Right atrium auricular region (tissue), 2 donors: ENCODE data around the gene SCGB1D2. TPM values are rescaled to one million over a fixed set of nuclear protein-coding genes. Genes with fewer than 3 reads are reported as not detected.

Experiments
- DNase-seq: peaks from one replicate; pipeline ENCODE4 v3.0.0-alpha.2; 2019; ENCODE audit warnings: low spot score
- H3K27ac ChIP-seq, 2 donors: fragments of 200-600 bp; sonication (generic); 1 replicate in 1 of 2; 2 replicates in 1 of 2; pipeline ENCODE4 v1.5.1; 2016 to 2019
- H3K27me3 ChIP-seq, 2 donors: fragments of 200-600 bp; sonication (generic); one replicate each; pipeline versions ENCODE4 v1.5.1 to v1.6.0; 2017 to 2019
- H3K36me3 ChIP-seq: fragments of 200-600 bp; sonication (generic); one replicate; pipeline ENCODE4 v1.5.1; 2016
- H3K4me1 ChIP-seq, 2 donors: fragments of 200-600 bp; sonication (generic); one replicate each; pipeline versions ENCODE4 v1.5.1 to v1.6.0; 2017 to 2019
- H3K4me3 ChIP-seq, 2 donors: fragments of 200-600 bp; sonication (generic); 1 replicate in 1 of 2; 2 replicates in 1 of 2; pipeline ENCODE4 v1.5.1; 2017 to 2019; ENCODE audit warnings: mild to moderate bottlenecking in 1 of 2, moderate library complexity in 1 of 2
- H3K9me3 ChIP-seq, 2 donors: fragments of 200-600 bp; sonication (generic); one replicate each; pipeline ENCODE4 v1.5.1; 2019
- total RNA-seq, 2 donors: library from RNA; depleted of rRNA; stranded (reverse); fragments of >200 nt; gene quantifications; one replicate each; pipeline ENCODE4 v1.1.0, GENCODE V29; 2016
- TF ChIP-seq, protein P1 (sequence below), 2 donors: fragments of 200-600 bp; sonication (generic); IDR thresholded peaks; one replicate each; pipeline ENCODE4 v1.5.1; 2019; ENCODE audit warnings: antibody characterized with exemption in 2 of 2

Gene SCGB1D2
- total RNA-seq, 2 donors from 2014 or later: not detected

DNA sequence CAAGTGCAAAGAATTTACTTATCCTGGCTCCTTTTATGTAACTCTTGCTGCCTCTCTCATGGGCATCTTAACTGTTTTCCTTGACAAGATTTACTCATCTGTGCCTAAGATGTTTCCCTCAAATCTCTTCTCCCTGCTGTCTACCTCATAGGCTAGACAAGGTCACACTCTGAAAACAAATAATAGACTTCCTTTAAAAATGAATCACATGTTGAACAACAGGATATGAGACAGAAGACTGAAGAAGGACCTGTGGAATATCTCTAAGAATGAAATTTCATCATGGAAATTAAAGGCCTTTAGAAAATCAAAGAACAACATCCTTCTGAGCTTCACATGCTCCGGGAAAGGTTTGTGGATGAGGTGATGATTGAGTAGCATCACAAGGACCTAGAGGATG lies 22.0 kb downstream of the SCGB1D2 start:
- Histone ChIP-seq H3K9me3 (no peaks in the 10 kb centered on the region), H3K27ac (no peak overlapping the region), H3K27me3 (no peaks in the 10 kb centered on the region), H3K4me3 (no peak overlapping the region), H3K4me1 (no peaks in the 10 kb centered on the region), H3K36me3 (no peaks in the 10 kb centered on the region)
- DNase-seq: no peak
- TF ChIP-seq, protein P1, sequence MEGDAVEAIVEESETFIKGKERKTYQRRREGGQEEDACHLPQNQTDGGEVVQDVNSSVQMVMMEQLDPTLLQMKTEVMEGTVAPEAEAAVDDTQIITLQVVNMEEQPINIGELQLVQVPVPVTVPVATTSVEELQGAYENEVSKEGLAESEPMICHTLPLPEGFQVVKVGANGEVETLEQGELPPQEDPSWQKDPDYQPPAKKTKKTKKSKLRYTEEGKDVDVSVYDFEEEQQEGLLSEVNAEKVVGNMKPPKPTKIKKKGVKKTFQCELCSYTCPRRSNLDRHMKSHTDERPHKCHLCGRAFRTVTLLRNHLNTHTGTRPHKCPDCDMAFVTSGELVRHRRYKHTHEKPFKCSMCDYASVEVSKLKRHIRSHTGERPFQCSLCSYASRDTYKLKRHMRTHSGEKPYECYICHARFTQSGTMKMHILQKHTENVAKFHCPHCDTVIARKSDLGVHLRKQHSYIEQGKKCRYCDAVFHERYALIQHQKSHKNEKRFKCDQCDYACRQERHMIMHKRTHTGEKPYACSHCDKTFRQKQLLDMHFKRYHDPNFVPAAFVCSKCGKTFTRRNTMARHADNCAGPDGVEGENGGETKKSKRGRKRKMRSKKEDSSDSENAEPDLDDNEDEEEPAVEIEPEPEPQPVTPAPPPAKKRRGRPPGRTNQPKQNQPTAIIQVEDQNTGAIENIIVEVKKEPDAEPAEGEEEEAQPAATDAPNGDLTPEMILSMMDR (IDR thresholded peaks at IDR 0.05): no peak

DNA sequence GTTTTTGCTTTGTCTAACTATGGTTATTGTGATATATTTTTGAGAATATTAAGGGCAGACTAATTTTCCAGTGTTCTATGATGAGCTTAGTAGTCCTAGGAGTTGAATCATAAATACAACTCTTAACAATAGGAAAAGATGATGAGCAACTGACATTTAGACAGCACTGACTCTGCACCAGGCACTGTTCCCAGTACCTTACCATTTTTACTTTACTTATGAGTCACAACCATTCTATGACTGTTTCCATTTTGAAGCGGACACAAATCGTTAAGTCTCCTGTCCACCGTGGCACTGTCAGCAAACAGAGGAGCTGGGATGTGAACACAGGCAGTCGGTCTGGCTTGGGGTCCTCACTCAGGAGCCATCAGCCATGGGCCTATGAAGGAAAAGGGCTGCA lies 24.5 kb downstream of the SCGB1D2 start:
- H3K4me1 ChIP-seq: no peaks in the 10 kb centered on the region
- H3K9me3 ChIP-seq: no peaks in the 10 kb centered on the region
- no peak overlapping the region for H3K27ac ChIP-seq
- H3K36me3 ChIP-seq: no peaks in the 10 kb centered on the region
- H3K27me3 ChIP-seq: no peaks in the 10 kb centered on the region
- TF ChIP-seq, protein P1 (IDR thresholded peaks at IDR 0.05): no peak
- no peak for DNase-seq
- no peak overlapping the region for H3K4me3 ChIP-seq

DNA sequence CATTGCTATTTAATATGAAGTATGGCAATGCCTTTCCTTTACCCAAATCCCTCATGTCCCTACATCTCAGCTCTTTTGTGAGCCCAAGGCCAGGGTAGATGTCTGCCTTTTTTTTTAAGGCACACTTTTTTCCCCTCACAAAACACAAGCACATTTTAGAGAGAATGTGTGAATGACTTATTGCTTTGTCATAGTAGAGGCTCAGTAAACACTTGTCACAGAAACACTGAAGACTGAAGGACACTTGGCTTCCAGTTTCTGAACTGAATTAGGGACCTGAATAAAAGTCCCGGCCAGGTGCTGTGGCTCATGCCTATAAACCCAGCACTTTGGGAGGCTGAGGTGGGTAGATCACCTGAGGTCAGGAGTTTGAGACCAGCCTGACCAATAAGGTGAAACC lies 25.0 kb downstream of the SCGB1D2 start:
- no peak overlapping the region for H3K4me3 ChIP-seq
- H3K9me3 ChIP-seq: no peaks in the 10 kb centered on the region
- no peaks in the 10 kb centered on the region for H3K27me3 ChIP-seq
- TF ChIP-seq, protein P1 (IDR thresholded peaks at IDR 0.05): no peak
- no peak overlapping the region for H3K27ac ChIP-seq
- no peaks in the 10 kb centered on the region for H3K36me3 ChIP-seq
- H3K4me1 ChIP-seq: no peaks in the 10 kb centered on the region
- no peak for DNase-seq

DNA sequence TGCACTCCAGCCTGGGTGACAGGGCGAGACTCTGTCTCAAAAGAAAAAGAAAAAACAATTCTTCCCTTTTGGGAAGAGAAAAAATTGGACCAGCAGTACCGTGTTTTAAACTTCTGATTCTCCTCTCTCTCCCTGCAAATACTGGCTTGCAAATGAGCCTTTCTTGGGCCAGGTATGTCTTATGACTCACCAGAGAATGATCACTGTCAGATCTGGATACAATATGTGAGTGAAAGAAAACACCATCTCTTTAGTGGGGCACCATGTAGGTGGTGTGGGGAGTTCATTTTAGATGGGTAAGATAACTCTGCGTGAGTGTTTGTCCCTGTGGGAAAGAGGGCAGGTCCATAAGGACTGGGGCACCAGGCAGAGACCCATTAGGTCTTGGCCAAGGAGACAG lies 25.5 kb downstream of the SCGB1D2 start:
- no peak overlapping the region for H3K27ac ChIP-seq
- DNase-seq: no peak
- H3K4me3 ChIP-seq: no peak overlapping the region
- no peaks in the 10 kb centered on the region for H3K4me1 ChIP-seq
- H3K36me3 ChIP-seq: no peaks in the 10 kb centered on the region
- H3K9me3 ChIP-seq: no peaks in the 10 kb centered on the region
- H3K27me3 ChIP-seq: no peaks in the 10 kb centered on the region
- TF ChIP-seq, protein P1 (IDR thresholded peaks at IDR 0.05): no peak

DNA sequence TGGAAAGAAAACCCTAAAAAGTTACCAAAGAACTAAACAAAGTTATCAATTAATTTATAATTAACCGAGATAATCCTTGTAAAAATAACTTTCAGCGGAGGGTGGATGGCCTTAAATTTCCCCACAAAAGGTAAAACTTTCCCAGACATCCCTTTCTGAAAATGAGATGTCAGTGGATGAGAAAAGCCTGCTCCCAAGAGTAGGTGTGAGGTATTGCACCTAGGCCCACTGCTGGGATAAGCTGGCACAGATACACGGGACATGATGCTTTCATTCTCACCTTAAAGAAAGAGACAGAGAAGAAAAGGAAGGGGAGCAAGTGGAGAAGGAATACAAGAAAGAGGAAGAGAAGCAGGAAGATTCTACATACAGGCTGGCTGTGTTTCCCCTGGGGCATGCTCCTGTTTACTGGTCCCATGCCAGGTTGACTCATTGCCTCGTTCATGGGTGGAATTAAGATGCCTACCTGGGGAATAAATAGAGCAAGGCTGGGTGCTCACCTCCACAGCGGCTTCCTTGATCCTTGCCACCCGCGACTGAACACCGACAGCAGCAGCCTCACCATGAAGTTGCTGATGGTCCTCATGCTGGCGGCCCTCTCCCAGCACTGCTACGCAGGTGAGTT lies 27.7 kb downstream of the SCGB1D2 start, which contains the start of gene SCGB2A2:
TSS of gene SCGB2A2 (plus strand) at position 505 of the 625 bp plus-strand sequence. CDS start at position 564, 59 bp downstream.
- H3K36me3 ChIP-seq: no peaks in the 10 kb centered on the region
- no peaks in the 10 kb centered on the region for H3K27me3 ChIP-seq
- DNase-seq: no peak
- H3K27ac ChIP-seq: no peak within 1 kb of the TSS
- no peaks in the 10 kb centered on the region for H3K9me3 ChIP-seq
- H3K4me1 ChIP-seq: no peaks in the 10 kb centered on the region
- TF ChIP-seq, protein P1 (IDR thresholded peaks at IDR 0.05): no peak
- no peak within 1 kb of the TSS for H3K4me3 ChIP-seq

DNA sequence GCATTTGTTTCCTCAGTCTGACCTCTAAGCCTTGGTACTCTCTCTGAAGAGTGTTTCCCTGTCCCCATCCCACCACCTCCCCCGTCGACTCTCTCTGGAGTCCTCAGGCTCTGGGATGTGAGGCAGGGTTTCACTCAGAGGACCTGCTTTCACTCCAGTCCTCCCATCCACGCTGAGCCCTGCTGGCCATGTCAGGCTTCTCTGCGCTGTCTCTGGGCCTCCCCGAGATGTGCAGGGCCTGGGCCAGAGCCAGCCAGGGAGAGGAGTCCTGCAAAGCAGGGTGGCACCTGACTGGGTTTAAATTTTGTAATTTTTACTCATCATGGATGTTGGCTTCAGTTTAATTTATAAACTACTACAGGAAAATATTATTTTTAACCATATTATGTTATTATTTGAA lies 31.2 kb downstream of the SCGB1D2 start:
- Histone ChIP-seq H3K4me3 (no peak overlapping the region), H3K4me1 (no peaks in the 10 kb centered on the region), H3K36me3 (no peaks in the 10 kb centered on the region), H3K27ac (no peak overlapping the region), H3K9me3 (no peaks in the 10 kb centered on the region), H3K27me3 (no peaks in the 10 kb centered on the region)
- DNase-seq: no peak
- TF ChIP-seq, protein P1 (IDR thresholded peaks at IDR 0.05): no peak
